Endothelial cell (in vitro differentiated cells): ENCODE results near the gene WFDC6. TPM values are rescaled to one million over a fixed set of nuclear protein-coding genes. Genes with fewer than 3 reads are reported as not detected.
"Not testable (repeated sequence)": the region's sequence is repeated elsewhere in the genome, so short reads cannot be mapped to it uniquely, and the experiment has no call there.

Experiments used
- DNase-seq: peaks from one replicate; pipeline ENCODE4 v3.0.0; 2021; ENCODE audit warnings: low spot score
- H3K27ac Mint-ChIP-seq: one replicate; pipeline ENCODE4 v1.8.0; 2021; ENCODE audit warnings: mixed read lengths, inconsistent platforms; ENCODE audit not compliant: unreplicated experiment
- H3K27me3 Mint-ChIP-seq: one replicate; pipeline ENCODE4 v1.8.0; 2021; ENCODE audit warnings: mild to moderate bottlenecking, moderate library complexity, mixed read lengths, inconsistent platforms; ENCODE audit not compliant: unreplicated experiment
- H3K36me3 Mint-ChIP-seq: one replicate; pipeline ENCODE4 v1.8.0; 2021; ENCODE audit warnings: mild to moderate bottlenecking, low read depth, mixed read lengths, inconsistent platforms; ENCODE audit not compliant: unreplicated experiment
- H3K4me1 Mint-ChIP-seq: one replicate; pipeline ENCODE4 v1.8.0; 2021; ENCODE audit warnings: mild to moderate bottlenecking, mixed read lengths, inconsistent platforms; ENCODE audit not compliant: unreplicated experiment
- H3K4me3 Mint-ChIP-seq: one replicate; pipeline ENCODE4 v1.8.0; 2021; ENCODE audit warnings: mild to moderate bottlenecking, mixed read lengths, inconsistent platforms; ENCODE audit not compliant: unreplicated experiment
- H3K9me3 Mint-ChIP-seq: one replicate; pipeline ENCODE4 v1.8.0; 2021; ENCODE audit warnings: mixed read lengths, inconsistent platforms; ENCODE audit not compliant: unreplicated experiment
- CTCF ChIP-seq: fragments of 200-600 bp; sonication (generic); IDR thresholded peaks from one replicate; pipeline ENCODE4 v1.5.0; 2021; ENCODE audit warnings: antibody characterized with exemption; ENCODE audit not compliant: unreplicated experiment
- total RNA-seq: library from RNA; stranded (reverse); fragmentation: NEBNext Ultra II Directional; extraction: Animal tissue kit (Norgen Biotek cat#: 25700); gene quantifications from one replicate; pipeline ENCODE4 v1.2.1, GENCODE V29; 2021; ENCODE audit not compliant: unreplicated experiment

The WFDC6 gene
- total RNA-seq, 1 donor from 2014 or later = not detected

DNA sequence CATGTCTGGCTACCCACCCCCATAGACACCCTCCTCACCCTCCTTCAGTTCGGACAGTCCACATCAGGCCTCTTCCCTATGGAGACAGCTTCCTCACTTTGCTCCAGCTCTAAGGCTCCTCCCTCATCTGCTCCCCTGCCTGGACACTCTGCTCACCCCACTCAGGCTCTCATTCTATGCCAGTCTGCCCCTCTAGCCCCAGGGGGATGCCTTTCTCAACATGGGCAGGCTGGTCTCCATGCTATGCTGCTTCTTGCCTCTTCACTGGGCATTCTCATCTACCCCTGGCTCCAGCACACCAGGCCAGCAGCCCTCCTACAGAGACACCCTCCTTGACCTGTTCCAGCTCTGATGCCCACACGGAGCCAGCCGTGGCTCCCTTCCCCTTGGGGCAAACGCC lies 39.9 kb upstream of the WFDC6 start, which contains the start of gene WFDC8:
TSS of gene WFDC8 (minus strand) at position 101 of the 400 bp plus-strand sequence. CDS start at position 64, 37 bp downstream.
- H3K27ac Mint-ChIP-seq = no peak within 1 kb of the TSS
- H3K9me3 Mint-ChIP-seq = no peaks in the 10 kb centered on the region
- no peak for TF ChIP-seq CTCF
- no peak within 1 kb of the TSS for H3K4me3 Mint-ChIP-seq
- peaks cover 4% of the 10 kb centered on the region for H3K4me1 Mint-ChIP-seq
- DNase-seq = no peak
- H3K36me3 Mint-ChIP-seq = no peaks in the 10 kb centered on the region
- H3K27me3 Mint-ChIP-seq = no peaks in the 10 kb centered on the region

GRCh38 chr20:45578231-45578630 lies 38.9 kb upstream of the WFDC6 start:
- Mint-ChIP-seq H3K4me3 (no peak overlapping the region), H3K9me3 (no peaks in the 10 kb centered on the region), H3K27me3 (no peaks in the 10 kb centered on the region), H3K27ac (no peak overlapping the region), H3K4me1 (peaks cover 2% of the 10 kb centered on the region), H3K36me3 (no peaks in the 10 kb centered on the region)
- DNase-seq = no peak
- no peak for TF ChIP-seq CTCF

DNA sequence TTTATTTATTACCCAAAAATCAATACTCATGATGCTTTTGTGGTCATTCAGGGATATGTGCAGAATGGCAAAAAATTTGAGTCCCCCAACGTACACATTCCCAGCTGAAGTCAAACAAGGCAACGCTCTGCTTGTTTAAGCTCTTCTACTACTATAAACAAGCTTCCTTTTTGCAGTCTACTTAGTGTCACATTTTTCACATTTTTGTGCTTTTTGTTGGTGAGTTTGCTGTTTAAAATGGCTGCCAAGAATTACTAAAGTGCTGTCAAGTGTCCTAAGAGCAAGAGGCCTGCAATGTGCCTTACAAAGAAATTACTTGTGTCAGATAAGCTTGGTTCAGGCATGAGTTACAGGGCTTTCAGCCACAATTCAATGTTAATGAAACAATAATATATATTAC lies 37.7 kb upstream of the WFDC6 start:
- Mint-ChIP-seq H3K4me3 (no peak overlapping the region), H3K27me3 (no peaks in the 10 kb centered on the region), H3K36me3 (no peaks in the 10 kb centered on the region), H3K4me1 (peaks cover 2% of the 10 kb centered on the region), H3K27ac (no peak overlapping the region), H3K9me3 (no peaks in the 10 kb centered on the region)
- DNase-seq = no peak
- TF ChIP-seq CTCF = no peak

GRCh38 chr20:45575931-45576330 lies 36.6 kb upstream of the WFDC6 start:
- Mint-ChIP-seq H3K4me3 (no peak overlapping the region), H3K4me1 (peaks cover 2% of the 10 kb centered on the region), H3K9me3 (no peaks in the 10 kb centered on the region), H3K36me3 (no peaks in the 10 kb centered on the region), H3K27me3 (no peaks in the 10 kb centered on the region), H3K27ac (no peak overlapping the region)
- DNase-seq = no peak
- TF ChIP-seq CTCF = no peak

DNA sequence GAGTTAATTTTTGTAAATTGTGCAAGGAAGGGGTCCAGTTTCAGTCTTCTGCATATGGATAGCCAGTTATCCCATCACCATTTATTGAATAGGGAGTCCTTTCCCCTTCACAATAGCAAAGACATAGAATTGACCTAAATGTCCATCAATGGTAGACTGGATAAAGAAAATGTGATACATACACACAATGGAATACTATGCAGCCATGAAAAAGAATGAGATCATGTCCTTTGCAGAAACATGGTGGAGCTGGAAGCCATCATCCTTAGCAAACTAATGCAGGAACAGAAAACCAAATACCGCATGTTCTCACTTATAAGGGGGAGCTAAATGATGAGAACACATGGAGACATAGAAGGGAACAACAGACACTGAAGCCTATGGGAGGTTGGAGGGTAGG lies 30.4 kb upstream of the WFDC6 start:
- not testable (repeated sequence) for H3K27ac Mint-ChIP-seq, H3K27me3 Mint-ChIP-seq, H3K4me1 Mint-ChIP-seq, H3K36me3 Mint-ChIP-seq, H3K9me3 Mint-ChIP-seq, H3K4me3 Mint-ChIP-seq, DNase-seq
